Central memory CD4-positive, alpha-beta T cell (primary cell): Measurements from ENCODE around the gene SUGCT.
"Not testable (repeated sequence)": the region's sequence is repeated elsewhere in the genome, so short reads cannot be mapped to it uniquely, and the experiment has no call there.

Experiments used
- DNase-seq: peaks from one replicate; pipeline ENCODE4 v3.0.0; 2022

Gene SUGCT

GRCh38 chr7:40640566-40640965 is 505.8 kb downstream of the SUGCT start:
- DNase-seq = no peak

GRCh38 chr7:40641701-40642100 is 506.9 kb downstream of the SUGCT start:
- DNase-seq = no peak

GRCh38 chr7:40643664-40644063 is 508.9 kb downstream of the SUGCT start:
- DNase-seq = no peak

GRCh38 chr7:40644454-40645188 is 509.8 kb downstream of the SUGCT start:
- no peak for DNase-seq

GRCh38 chr7:40645197-40645596 is 510.4 kb downstream of the SUGCT start:
- DNase-seq = no peak

- DNase-seq = no peak
Observed at GRCh38 chr7:40646717-40647116, 511.9 kb downstream of the SUGCT start.

- DNase-seq = no peak
Observed at GRCh38 chr7:40647719-40648118, 512.9 kb downstream of the SUGCT start.

- DNase-seq = no peak
Observed at GRCh38 chr7:40649247-40649646, 514.4 kb downstream of the SUGCT start.

GRCh38 chr7:40650903-40651302 is 516.1 kb downstream of the SUGCT start:
- DNase-seq = not testable (repeated sequence)

- DNase-seq = no peak
Observed at GRCh38 chr7:40654171-40654570, 519.4 kb downstream of the SUGCT start.

- no peak for DNase-seq
Observed at GRCh38 chr7:40655426-40655825, 520.6 kb downstream of the SUGCT start.

GRCh38 chr7:40656349-40656748 is 521.5 kb downstream of the SUGCT start:
- DNase-seq = no peak

- DNase-seq = no peak
Observed at GRCh38 chr7:40658729-40659128, 523.9 kb downstream of the SUGCT start.

- DNase-seq = no peak
Observed at GRCh38 chr7:40659231-40659630, 524.4 kb downstream of the SUGCT start.

GRCh38 chr7:40673285-40673684 is 538.5 kb downstream of the SUGCT start:
- DNase-seq = no peak

GRCh38 chr7:40674316-40674715 is 539.5 kb downstream of the SUGCT start:
- DNase-seq = no peak

GRCh38 chr7:40675741-40676140 is 540.9 kb downstream of the SUGCT start:
- DNase-seq = no peak

GRCh38 chr7:40676221-40676620 is 541.4 kb downstream of the SUGCT start:
- no peak for DNase-seq

GRCh38 chr7:40680657-40681056 is 545.9 kb downstream of the SUGCT start:
- no peak for DNase-seq

GRCh38 chr7:40682696-40683095 is 547.9 kb downstream of the SUGCT start:
- DNase-seq = no peak

- DNase-seq = no peak
Observed at GRCh38 chr7:40694026-40694809, 559.4 kb downstream of the SUGCT start.

GRCh38 chr7:40694991-40695390 is 560.2 kb downstream of the SUGCT start:
- DNase-seq = no peak

- no peak for DNase-seq
Observed at GRCh38 chr7:40697653-40698052, 562.8 kb downstream of the SUGCT start.

- no peak for DNase-seq
Observed at GRCh38 chr7:40698214-40698920, 563.6 kb downstream of the SUGCT start.
